WTC11 (cell line): ENCODE results near the gene KIF12. TPM values are rescaled to one million over a fixed set of nuclear protein-coding genes. Genes with fewer than 3 reads are reported as not detected.

Source experiments
- ATAC-seq: fragments of 200-7000 bp; cut with Tn5 transposase; 2 replicates; pipeline ENCODE4 v1.10.0; 2021; ENCODE audit warnings: mild to moderate bottlenecking, moderate library complexity
- CTCF ChIA-PET: fragments of 300-600 bp; sonication (Branson Sonifier 250); formaldehyde crosslinking; loops from one replicate; lab custom pipeline; 2021; ENCODE audit warnings: antibody characterized with exemption; lab: Charles Lee
- POLR2A ChIA-PET: fragments of 350-600 bp; sonication (Branson Sonifier 250); formaldehyde crosslinking; loops from one replicate; lab custom pipeline; 2021; ENCODE audit warnings: antibody characterized with exemption; lab: Charles Lee
- DNase-seq: peaks from one replicate; pipeline ENCODE4 v3.0.0; 2021; ENCODE audit warnings: low spot score
- H3K27ac Mint-ChIP-seq: 2 replicates; pipeline ENCODE4 v1.8.0; 2021; ENCODE audit warnings: mixed read lengths
- H3K27me3 Mint-ChIP-seq: 2 replicates; pipeline ENCODE4 v1.8.0; 2021; ENCODE audit warnings: low read depth, mild to moderate bottlenecking, moderate library complexity, mixed read lengths
- H3K36me3 Mint-ChIP-seq: 2 replicates; pipeline ENCODE4 v1.8.0; 2021; ENCODE audit warnings: mixed read lengths
- H3K4me1 Mint-ChIP-seq: 2 replicates; pipeline ENCODE4 v1.8.0; 2022; ENCODE audit warnings: mixed read lengths
- H3K4me3 Mint-ChIP-seq: 2 replicates; pipeline ENCODE4 v1.8.0; 2021; ENCODE audit warnings: mild to moderate bottlenecking, moderate library complexity, mixed read lengths
- H3K9me3 Mint-ChIP-seq: 2 replicates; pipeline ENCODE4 v1.8.0; 2021; ENCODE audit warnings: mixed read lengths
- AFF4 ChIP-seq: sonication (generic); formaldehyde crosslinking; IDR thresholded peaks from 2 replicates; pipeline ENCODE4 v1.8.1; 2023; ENCODE audit warnings: mild to moderate bottlenecking, missing genetic modification reagents, borderline replicate concordance
- E2F4 ChIP-seq: sonication (generic); formaldehyde crosslinking; IDR thresholded peaks from 2 replicates; pipeline ENCODE4 v1.8.1; 2022; ENCODE audit warnings: low read depth, mild to moderate bottlenecking, moderate library complexity, missing genetic modification reagents, borderline replicate concordance
- FOXK1 ChIP-seq: sonication (generic); formaldehyde crosslinking; IDR thresholded peaks from 2 replicates; pipeline ENCODE4 v1.8.0; 2022; ENCODE audit warnings: mild to moderate bottlenecking, moderate library complexity, missing genetic modification reagents
- FOXP4 ChIP-seq: sonication (generic); formaldehyde crosslinking; IDR thresholded peaks from 2 replicates; pipeline ENCODE4 v1.8.0; 2022; ENCODE audit warnings: mild to moderate bottlenecking, missing genetic modification reagents
- PRDM15 ChIP-seq: sonication (generic); formaldehyde crosslinking; IDR thresholded peaks from 2 replicates; pipeline ENCODE4 v1.8.0; 2022; ENCODE audit warnings: missing genetic modification reagents
- TEAD1 ChIP-seq: sonication (generic); formaldehyde crosslinking; IDR thresholded peaks from 2 replicates; pipeline ENCODE4 v1.8.0; 2022; ENCODE audit warnings: mild to moderate bottlenecking, missing genetic modification reagents
- ZNF121 ChIP-seq: sonication (generic); formaldehyde crosslinking; IDR thresholded peaks from 2 replicates; pipeline ENCODE4 v1.8.0; 2023; ENCODE audit warnings: missing genetic modification reagents
- ZNF138 ChIP-seq: sonication (generic); formaldehyde crosslinking; conservative IDR thresholded peaks from 2 replicates; pipeline ENCODE4 v1.8.1; 2022; ENCODE audit warnings: mild to moderate bottlenecking, moderate library complexity, missing genetic modification reagents
- ZNF281 ChIP-seq: sonication (generic); formaldehyde crosslinking; IDR thresholded peaks from 2 replicates; pipeline ENCODE4 v1.8.0; 2023; ENCODE audit warnings: mild to moderate bottlenecking, missing genetic modification reagents
- ZNF671 ChIP-seq: fragments of 250-450 bp; sonication (Bioruptor Pico); IDR thresholded peaks from 2 replicates; pipeline ENCODE4 v1.8.0; 2021; ENCODE audit warnings: mild to moderate bottlenecking
- total RNA-seq: library from RNA; stranded (reverse); gene quantifications from 3 replicates; pipeline ENCODE4 v1.2.3, GENCODE V29; 2021

The KIF12 gene
- total RNA-seq, 1 experiment from 2014 or later = 4.0 TPM

GRCh38 chr9:114089206-114089840, 9.8 kb downstream of the KIF12 start:
- TF ChIP-seq TEAD1 (no peak), FOXP4 (CRISPR knock-in tag) (no peak), AFF4 (no peak)
- ATAC-seq (no peak), DNase-seq (no peak)
- Mint-ChIP-seq H3K9me3 (no peaks in the 10 kb centered on the region), H3K27me3 (peaks cover 23% of the 10 kb centered on the region), H3K27ac (no peak overlapping the region), H3K36me3 (no peaks in the 10 kb centered on the region), H3K4me3 (no peak overlapping the region), H3K4me1 (no peaks in the 10 kb centered on the region)
- CTCF ChIA-PET = interaction anchor here (0.7 to 1.8 kb wide), 3 partner anchors 10 to 202 kb away, joined by 3 to 7 read pairs (median 4); partner anchors contain the start of gene KIF12
- POLR2A ChIA-PET = interaction anchor here (0.6 kb wide), 1 partner anchor 208 kb away, joined by 4 read pairs; no protein-coding TSS in a partner anchor

GRCh38 chr9:114088571-114089170, 10.4 kb downstream of the KIF12 start:
- DNase-seq (no peak), ATAC-seq (no peak)
- TF ChIP-seq ZNF281 (CRISPR knock-in tag) = no peak
- no peak for TF ChIP-seq ZNF671
- no peak for TF ChIP-seq PRDM15 (CRISPR knock-in tag)
- no peak for TF ChIP-seq ZNF121 (CRISPR knock-in tag)
- TF ChIP-seq ZNF138 = no peak
- no peak for TF ChIP-seq E2F4 (CRISPR knock-in tag)
- no peak for TF ChIP-seq FOXK1 (CRISPR knock-in tag)
- no peak overlapping the region for H3K4me3 Mint-ChIP-seq
- no peak overlapping the region for H3K27ac Mint-ChIP-seq
- peaks cover 25% of the 10 kb centered on the region for H3K27me3 Mint-ChIP-seq
- POLR2A ChIA-PET = interaction anchor here (0.6 kb wide), 1 partner anchor 209 kb away, joined by 4 read pairs; no protein-coding TSS in a partner anchor
- no peaks in the 10 kb centered on the region for H3K36me3 Mint-ChIP-seq
- H3K9me3 Mint-ChIP-seq = no peaks in the 10 kb centered on the region
- CTCF ChIA-PET = interaction anchor here (0.7 to 1.8 kb wide), 5 partner anchors 7 to 202 kb away, joined by 3 to 7 read pairs (median 4); partner anchors contain the start of gene KIF12
- no peaks in the 10 kb centered on the region for H3K4me1 Mint-ChIP-seq
